Upper lobe of left lung (tissue), 4 donors: ENCODE measurements around the gene PPP3CA.

Experiments
- CTCF ChIP-seq, 6 experiments: fragments of 450-650 bp in 4 of 6; fragments of 200-600 bp in 2 of 6; sonication (generic) in 2 of 6; IDR thresholded peaks; one replicate each; pipeline ENCODE4 v1.5.1; 2016 to 2019; ENCODE audit warnings: antibody characterized with exemption in 6 of 6
- EP300 ChIP-seq, 4 donors: sonication (generic); formaldehyde crosslinking; IDR thresholded peaks; one replicate each; pipeline ENCODE4 v1.5.1; 2017; ENCODE audit warnings: antibody characterized with exemption in 4 of 4, control low read depth in 2 of 4
- POLR2A ChIP-seq, 4 donors: fragments of 450-650 bp; IDR thresholded peaks; one replicate each; pipeline ENCODE4 v1.5.1; 2016 to 2017; ENCODE audit warnings: antibody characterized with exemption in 4 of 4, mild to moderate bottlenecking in 2 of 4

GRCh38 chr4:101280866-101281600 lies 66.3 kb downstream of the PPP3CA start:
- no peak for TF ChIP-seq CTCF (IDR thresholded peaks at IDR 0.05)
- no peak for TF ChIP-seq EP300 (IDR thresholded peaks at IDR 0.05)
- TF ChIP-seq POLR2A (IDR thresholded peaks at IDR 0.05): no peak
